ENCODE data around the gene SGMS2. TPM values are rescaled to one million over a fixed set of nuclear protein-coding genes. Genes with fewer than 3 reads are reported as not detected.

The SGMS2 gene
- total and polyA plus RNA-seq, 2 donors (not counting 1 experiment from before 2014, with no cell fraction given), result 0.12 TPM; not detected in 1

DNA sequence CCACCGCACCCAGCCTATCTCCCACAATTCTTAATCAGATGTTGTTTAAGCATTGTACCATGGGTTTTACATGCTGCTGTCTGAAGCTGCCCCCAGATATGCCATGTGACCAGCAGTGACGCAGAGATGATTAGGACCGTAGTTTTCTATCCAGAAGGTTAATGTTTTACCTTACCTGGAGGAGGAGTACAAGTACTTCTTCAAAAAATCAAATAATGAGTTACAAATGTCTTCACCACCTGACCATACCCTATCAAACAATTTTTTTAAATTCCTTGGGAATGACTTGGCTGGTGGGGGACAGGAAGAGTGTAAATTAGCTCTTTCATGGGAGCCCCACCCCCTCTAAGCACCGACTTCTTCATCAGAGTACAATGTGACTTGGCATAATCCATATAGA, 16.2 kb upstream of the SGMS2 start:
- WGBS (ENCODE audit: insufficient coverage), result 100% methylated on average over 1 of the region's 4 CpGs
- no peaks in the 10 kb centered on the region for H3K79me2 ChIP-seq (ENCODE audit: control insufficient read depth, insufficient read depth, low read length)

DNA sequence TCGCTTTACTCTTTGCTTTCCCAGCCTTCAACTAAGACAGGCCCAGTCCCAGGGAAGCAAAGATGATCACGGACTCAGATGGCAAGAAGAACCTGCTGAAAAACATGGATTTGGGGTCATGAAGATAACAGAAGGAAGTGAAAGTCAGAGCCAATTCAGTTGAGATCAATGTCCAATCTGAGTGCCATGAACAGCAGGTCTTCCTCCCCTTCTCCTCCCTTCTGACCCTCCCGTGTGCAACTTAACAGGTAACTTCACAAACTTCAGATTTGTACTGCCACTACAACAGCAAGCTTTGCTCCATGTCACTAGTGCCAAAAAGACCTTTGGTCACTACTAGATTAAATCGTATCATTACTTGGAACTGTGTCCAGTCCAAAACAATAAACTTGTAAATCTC, 15.5 kb upstream of the SGMS2 start:
- H3K27me3 Mint-ChIP-seq, result peaks cover 11% of the 10 kb centered on the region
- ChIA-PET CTCF (no interaction called here), POLR2A (no interaction called here)
- no peaks in the 10 kb centered on the region for H3K9me3 ChIP-seq (ENCODE audit: control extremely low read depth in 1 of 3, control insufficient read depth in 2 of 3, insufficient read depth in 1 of 3, low read length in 2 of 3)
- H3K27ac ChIP-seq (ENCODE audit: low read length in 2 of 2), result no peak overlapping the region
- no peaks in the 10 kb centered on the region for H3K4me1 ChIP-seq (ENCODE audit: control insufficient read depth in 2 of 2, insufficient read depth in 2 of 2, low read length in 2 of 2)
- no peak overlapping the region for H3K9ac ChIP-seq (ENCODE audit: low read length)
- H3K4me3 Mint-ChIP-seq, result no peak overlapping the region
- no peaks in the 10 kb centered on the region for H3K9me3 Mint-ChIP-seq (ENCODE audit: insufficient read depth)
- ATAC-seq (ENCODE audit: low read depth), result no peak
- no peak for TF ChIP-seq EZH2 (IDR thresholded peaks at IDR 0.05; ENCODE audit: borderline replicate concordance, insufficient read depth, low read depth, low read length, poor library complexity, severe bottlenecking)
- TF ChIP-seq, protein P1, sequence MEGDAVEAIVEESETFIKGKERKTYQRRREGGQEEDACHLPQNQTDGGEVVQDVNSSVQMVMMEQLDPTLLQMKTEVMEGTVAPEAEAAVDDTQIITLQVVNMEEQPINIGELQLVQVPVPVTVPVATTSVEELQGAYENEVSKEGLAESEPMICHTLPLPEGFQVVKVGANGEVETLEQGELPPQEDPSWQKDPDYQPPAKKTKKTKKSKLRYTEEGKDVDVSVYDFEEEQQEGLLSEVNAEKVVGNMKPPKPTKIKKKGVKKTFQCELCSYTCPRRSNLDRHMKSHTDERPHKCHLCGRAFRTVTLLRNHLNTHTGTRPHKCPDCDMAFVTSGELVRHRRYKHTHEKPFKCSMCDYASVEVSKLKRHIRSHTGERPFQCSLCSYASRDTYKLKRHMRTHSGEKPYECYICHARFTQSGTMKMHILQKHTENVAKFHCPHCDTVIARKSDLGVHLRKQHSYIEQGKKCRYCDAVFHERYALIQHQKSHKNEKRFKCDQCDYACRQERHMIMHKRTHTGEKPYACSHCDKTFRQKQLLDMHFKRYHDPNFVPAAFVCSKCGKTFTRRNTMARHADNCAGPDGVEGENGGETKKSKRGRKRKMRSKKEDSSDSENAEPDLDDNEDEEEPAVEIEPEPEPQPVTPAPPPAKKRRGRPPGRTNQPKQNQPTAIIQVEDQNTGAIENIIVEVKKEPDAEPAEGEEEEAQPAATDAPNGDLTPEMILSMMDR (IDR thresholded peaks at IDR 0.05), result no peak
- H4K20me1 ChIP-seq (ENCODE audit: control insufficient read depth, insufficient read depth, low read length, poor library complexity, severe bottlenecking), result no peaks in the 10 kb centered on the region
- H3K4me1 Mint-ChIP-seq, result no peaks in the 10 kb centered on the region
- no peak overlapping the region for H3K4me2 ChIP-seq (replicated peaks; ENCODE audit: low read depth, low read length, poor library complexity, severe bottlenecking)
- intact Hi-C loops (cut with micrococcal nuclease), result no loop called here
- H3K27me3 ChIP-seq (replicated peaks in 1 of 4; ENCODE audit: control extremely low read depth in 1 of 4, control insufficient read depth in 3 of 4, insufficient read depth in 4 of 4, low read length in 3 of 4), result no peaks in the 10 kb centered on the region
- no peak overlapping the region for H2AFZ ChIP-seq (ENCODE audit: insufficient read depth, low read depth, low read length, poor library complexity, severe bottlenecking)
- 100% methylated on average over 2 of the region's 4 CpGs for WGBS (ENCODE audit: insufficient coverage)
- no peak overlapping the region for H3K4me3 ChIP-seq (ENCODE audit: control extremely low read depth in 1 of 5, extremely low read depth in 1 of 5, insufficient read depth in 1 of 5, low read depth in 2 of 5, low read length in 4 of 5)
- H3K36me3 ChIP-seq (replicated peaks in 1 of 2; ENCODE audit: control extremely low read depth in 1 of 2, control insufficient read depth in 1 of 2, extremely low read depth in 1 of 2, insufficient read depth in 2 of 2, low read length in 1 of 2), result no peaks in the 10 kb centered on the region
- H3K79me2 ChIP-seq (ENCODE audit: control insufficient read depth, insufficient read depth, low read length), result no peaks in the 10 kb centered on the region
- no peak for DNase-seq
- H3K27ac Mint-ChIP-seq, result no peak overlapping the region

More for the DNA sequence above, 16.2 kb upstream of the SGMS2 start:
- DNase-seq (no peak), ATAC-seq (ENCODE audit: low read depth) (no peak)
- H3K27me3 ChIP-seq (replicated peaks in 1 of 4; ENCODE audit: control extremely low read depth in 1 of 4, control insufficient read depth in 3 of 4, insufficient read depth in 4 of 4, low read length in 3 of 4), result no peaks in the 10 kb centered on the region
- ChIA-PET CTCF (no interaction called here), POLR2A (no interaction called here)
- H3K9me3 ChIP-seq (ENCODE audit: control extremely low read depth in 1 of 3, control insufficient read depth in 2 of 3, insufficient read depth in 1 of 3, low read length in 2 of 3), result no peaks in the 10 kb centered on the region
- intact Hi-C loops (cut with micrococcal nuclease), result no loop called here
- Mint-ChIP-seq H3K27me3 (peaks cover 17% of the 10 kb centered on the region), H3K27ac (no peak overlapping the region), H3K4me3 (no peak overlapping the region), H3K9me3 (ENCODE audit: insufficient read depth) (no peaks in the 10 kb centered on the region), H3K4me1 (no peaks in the 10 kb centered on the region)
- no peak for TF ChIP-seq EZH2 (IDR thresholded peaks at IDR 0.05; ENCODE audit: borderline replicate concordance, insufficient read depth, low read depth, low read length, poor library complexity, severe bottlenecking)
- TF ChIP-seq, protein P1 (IDR thresholded peaks at IDR 0.05), result no peak
- no peak overlapping the region for H3K4me2 ChIP-seq (replicated peaks; ENCODE audit: low read depth, low read length, poor library complexity, severe bottlenecking)
- H4K20me1 ChIP-seq (ENCODE audit: control insufficient read depth, insufficient read depth, low read length, poor library complexity, severe bottlenecking), result no peaks in the 10 kb centered on the region
- no peak overlapping the region for H3K27ac ChIP-seq (ENCODE audit: low read length in 2 of 2)
- H3K4me3 ChIP-seq (ENCODE audit: control extremely low read depth in 1 of 5, extremely low read depth in 1 of 5, insufficient read depth in 1 of 5, low read depth in 2 of 5, low read length in 4 of 5), result no peak overlapping the region
- no peak overlapping the region for H3K9ac ChIP-seq (ENCODE audit: low read length)
- no peak overlapping the region for H2AFZ ChIP-seq (ENCODE audit: insufficient read depth, low read depth, low read length, poor library complexity, severe bottlenecking)
- no peaks in the 10 kb centered on the region for H3K36me3 ChIP-seq (replicated peaks in 1 of 2; ENCODE audit: control extremely low read depth in 1 of 2, control insufficient read depth in 1 of 2, extremely low read depth in 1 of 2, insufficient read depth in 2 of 2, low read length in 1 of 2)
- H3K4me1 ChIP-seq (ENCODE audit: control insufficient read depth in 2 of 2, insufficient read depth in 2 of 2, low read length in 2 of 2), result no peaks in the 10 kb centered on the region

All from B cell (primary cell).